Measurements from ENCODE around the gene DTNB.

DTNB gene

GRCh38 chr2:25517701-25518100 is 155.7 kb downstream of the DTNB start:
- H3K4me3 ChIP-seq (ENCODE audit: low read depth, low read length) = no peak overlapping the region
- TF ChIP-seq CTCF (conservative IDR thresholded peaks at IDR 0.05; ENCODE audit: low read depth, low read length) = no peak
- DNase-seq (ENCODE audit: low read depth) = no peak

GRCh38 chr2:25514043-25514637 is 159.2 kb downstream of the DTNB start:
- no peak for TF ChIP-seq CTCF (conservative IDR thresholded peaks at IDR 0.05; ENCODE audit: low read depth, low read length)
- DNase-seq (ENCODE audit: low read depth) = no peak
- no peak overlapping the region for H3K4me3 ChIP-seq (ENCODE audit: low read depth, low read length)

- TF ChIP-seq CTCF (conservative IDR thresholded peaks at IDR 0.05; ENCODE audit: low read depth, low read length) = no peak
- DNase-seq (ENCODE audit: low read depth) = no peak
- H3K4me3 ChIP-seq (ENCODE audit: low read depth, low read length) = no peak overlapping the region
Observed at GRCh38 chr2:25512707-25513106, 160.7 kb downstream of the DTNB start.

DNA sequence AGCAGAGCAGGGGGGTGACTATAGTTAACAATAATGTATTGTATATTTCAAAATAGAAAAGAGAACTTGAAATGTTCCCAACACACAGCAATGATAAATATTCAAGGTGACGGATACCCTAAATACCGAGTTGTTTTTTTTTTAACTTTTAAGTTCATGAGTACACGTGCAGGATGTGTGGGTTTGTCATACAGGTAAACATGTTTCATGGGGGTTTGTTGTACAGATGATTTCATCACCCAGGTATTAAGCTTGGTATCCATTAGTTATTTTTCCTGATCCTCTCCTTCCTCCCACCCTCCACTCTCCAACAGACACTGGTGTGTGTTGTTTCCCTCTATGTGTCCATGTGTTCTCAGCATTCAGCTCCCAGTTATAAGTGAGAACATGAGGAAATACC is 167.2 kb downstream of the DTNB start:
- no peak overlapping the region for H3K4me3 ChIP-seq (ENCODE audit: low read depth, low read length)
- no peak for TF ChIP-seq CTCF (conservative IDR thresholded peaks at IDR 0.05; ENCODE audit: low read depth, low read length)
- DNase-seq (ENCODE audit: low read depth) = no peak

DNA sequence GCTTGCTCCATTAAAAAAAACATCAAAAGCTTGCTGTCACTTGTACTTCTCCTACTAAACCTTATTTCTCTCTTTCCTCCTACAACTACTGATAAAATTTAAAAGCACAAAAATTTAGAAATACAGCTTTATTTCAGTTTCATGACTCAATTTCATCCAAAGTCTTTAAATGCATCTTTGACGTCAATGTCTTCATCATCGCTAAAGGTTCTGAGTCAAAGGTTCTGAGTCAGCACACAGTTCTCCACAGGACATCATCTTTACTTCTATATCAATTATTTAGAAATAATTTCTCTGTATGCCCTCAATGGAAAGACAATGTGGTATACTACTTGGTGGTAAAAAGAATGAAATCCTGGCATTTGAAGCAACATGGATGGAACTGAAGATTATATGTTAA is 167.8 kb downstream of the DTNB start:
- TF ChIP-seq CTCF (conservative IDR thresholded peaks at IDR 0.05; ENCODE audit: low read depth, low read length) = no peak
- peak; percentile 37 for DNase-seq (ENCODE audit: low read depth)
- no peak overlapping the region for H3K4me3 ChIP-seq (ENCODE audit: low read depth, low read length)

DNA sequence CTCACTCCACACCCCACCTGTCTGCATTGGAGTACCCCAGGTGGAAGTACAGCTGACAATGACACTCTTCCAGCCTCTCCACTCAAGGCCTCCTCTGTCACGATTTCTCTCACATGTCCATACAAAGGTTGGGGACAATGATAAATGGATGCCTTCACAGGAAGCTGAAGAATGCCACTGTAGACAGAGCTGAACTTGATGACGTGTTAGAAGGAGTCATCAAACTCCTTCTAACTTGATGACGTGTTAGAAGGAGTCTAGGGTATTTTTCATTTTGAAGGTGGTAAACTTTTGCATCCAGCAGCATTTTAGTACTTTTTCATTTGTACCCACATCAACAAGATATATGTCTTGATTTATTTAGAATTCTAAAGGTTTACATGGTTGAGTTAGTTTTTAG is 168.2 kb downstream of the DTNB start:
- no peak for DNase-seq (ENCODE audit: low read depth)
- no peak overlapping the region for H3K4me3 ChIP-seq (ENCODE audit: low read depth, low read length)
- no peak for TF ChIP-seq CTCF (conservative IDR thresholded peaks at IDR 0.05; ENCODE audit: low read depth, low read length)

DNA sequence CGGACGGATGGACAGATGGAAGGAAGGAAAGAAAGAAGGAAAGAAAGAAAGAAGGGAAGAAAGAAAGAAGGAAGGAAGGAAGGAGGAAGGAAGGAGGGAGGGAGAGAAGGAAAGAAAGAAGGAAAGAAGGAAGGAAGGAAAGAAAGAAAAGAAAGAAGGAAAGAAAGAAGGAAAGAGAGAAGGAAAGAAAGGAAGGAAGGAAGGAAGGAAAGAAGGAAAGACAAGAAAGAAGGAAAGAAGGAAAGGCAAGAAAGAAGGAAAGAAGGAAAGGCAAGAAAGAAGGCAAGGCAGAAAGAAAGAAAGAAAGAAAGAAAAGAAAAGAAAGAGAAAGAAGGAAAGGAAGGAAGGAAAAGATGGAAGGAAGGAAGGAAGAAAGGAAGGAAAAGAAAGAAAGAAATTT is 169.1 kb downstream of the DTNB start:
- DNase-seq (ENCODE audit: low read depth) = no peak
- H3K4me3 ChIP-seq (ENCODE audit: low read depth, low read length) = no peak overlapping the region
- TF ChIP-seq CTCF (conservative IDR thresholded peaks at IDR 0.05; ENCODE audit: low read depth, low read length) = no peak

Data from choroid plexus epithelial cell (primary cell).